Activated T-cell treated with anti-CD3 and anti-CD28 coated beads, Interleukin-2, amount 50 U/mL, for 1 hour (primary cell): ENCODE data around the gene PROP1.
"Not testable (repeated sequence)": the region's sequence is repeated elsewhere in the genome, so short reads cannot be mapped to it uniquely, and the experiment has no call there.

ENCODE experiments used
- DNase-seq: peaks from one replicate; pipeline ENCODE4 v3.0.0-alpha.2; 2020

PROP1 gene

DNA sequence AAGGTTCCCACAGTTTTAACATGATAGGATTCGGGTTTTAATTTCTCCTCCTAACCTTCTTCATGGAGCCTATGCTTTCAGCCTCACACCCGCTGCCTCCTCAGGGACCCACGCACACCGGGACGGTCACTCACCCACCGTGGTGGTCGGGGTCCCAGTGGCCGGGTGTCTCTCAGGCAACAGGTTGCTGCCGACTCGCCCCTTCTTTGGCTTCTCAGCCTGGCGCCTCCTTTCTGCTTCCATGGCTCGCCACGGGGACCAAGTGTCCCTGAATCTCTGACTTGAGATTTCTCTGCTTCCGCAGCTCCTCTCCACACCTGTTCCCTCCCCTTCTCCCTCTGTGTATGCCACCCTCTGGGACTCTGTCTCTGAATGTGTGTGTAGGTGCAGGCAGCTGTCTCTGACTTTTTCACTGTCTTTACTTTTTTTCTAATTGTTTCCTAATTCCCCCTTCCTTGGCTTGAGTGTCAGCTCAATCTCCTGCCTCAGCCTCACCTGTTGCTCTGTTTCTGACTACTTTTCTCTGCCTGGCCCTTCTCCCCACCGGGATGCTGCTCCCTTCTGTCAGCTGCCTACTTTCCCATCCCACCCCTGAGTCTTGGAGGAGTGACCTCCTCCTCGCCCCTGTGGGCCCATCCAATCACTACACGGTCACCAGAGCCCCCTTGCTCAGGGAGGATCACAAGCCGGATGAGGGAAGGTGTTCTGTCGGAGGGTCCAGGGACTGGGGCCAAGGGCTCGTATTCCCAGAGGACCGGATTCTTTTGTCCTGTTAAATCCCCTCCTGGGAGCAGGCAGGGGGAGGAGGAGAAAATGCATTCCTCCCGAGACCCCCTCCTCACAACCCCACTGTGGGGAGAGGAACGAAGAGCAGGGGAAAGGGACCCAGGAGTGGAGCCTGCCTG lies at the start of gene PROP1:
TSS of gene PROP1 (minus strand) at position 552 of the 905 bp plus-strand sequence. CDS start at position 243, 309 bp downstream.
- no peak for DNase-seq

- DNase-seq, result not testable (repeated sequence)
Measured at GRCh38 chr5:178019379-178020030, 23.5 kb upstream of the PROP1 start.

GRCh38 chr5:178012758-178013157 lies 16.7 kb upstream of the PROP1 start:
- DNase-seq, result not testable (repeated sequence)

DNA sequence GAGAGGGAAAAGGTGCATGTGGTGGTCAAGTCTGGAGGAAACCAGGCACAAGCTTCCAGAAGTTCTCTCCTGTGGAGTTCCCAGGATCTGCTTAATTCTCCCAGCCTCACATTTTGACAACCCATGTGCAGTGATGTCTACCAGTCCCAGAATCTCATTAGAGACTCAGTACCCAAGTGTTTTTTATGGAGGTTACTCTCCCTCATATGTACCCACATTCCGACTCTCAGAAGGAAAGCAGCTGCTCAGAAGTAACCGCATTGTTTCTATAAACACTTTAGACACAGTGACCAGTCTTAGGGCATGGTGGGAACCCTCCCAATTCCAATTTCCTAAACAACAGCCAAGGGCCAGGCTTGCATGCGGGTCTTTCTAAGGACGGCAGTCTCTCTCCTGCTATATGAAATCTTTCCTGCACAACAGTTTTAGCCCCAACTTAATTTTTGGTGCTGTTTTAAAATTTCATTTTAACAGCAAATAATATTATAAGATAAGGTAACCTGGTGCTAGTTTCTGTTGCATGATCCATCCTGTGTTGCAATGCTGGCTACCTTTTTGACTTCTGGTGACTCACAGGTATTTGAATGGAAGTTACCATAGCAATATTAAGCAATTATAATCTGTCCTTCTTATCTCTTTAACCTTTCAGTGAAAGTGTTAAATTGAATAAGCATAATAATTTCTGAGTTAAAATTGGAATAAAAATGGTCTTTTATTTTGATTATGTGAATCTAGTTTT lies 15.9 kb upstream of the PROP1 start:
- DNase-seq, result not testable (repeated sequence)

DNA sequence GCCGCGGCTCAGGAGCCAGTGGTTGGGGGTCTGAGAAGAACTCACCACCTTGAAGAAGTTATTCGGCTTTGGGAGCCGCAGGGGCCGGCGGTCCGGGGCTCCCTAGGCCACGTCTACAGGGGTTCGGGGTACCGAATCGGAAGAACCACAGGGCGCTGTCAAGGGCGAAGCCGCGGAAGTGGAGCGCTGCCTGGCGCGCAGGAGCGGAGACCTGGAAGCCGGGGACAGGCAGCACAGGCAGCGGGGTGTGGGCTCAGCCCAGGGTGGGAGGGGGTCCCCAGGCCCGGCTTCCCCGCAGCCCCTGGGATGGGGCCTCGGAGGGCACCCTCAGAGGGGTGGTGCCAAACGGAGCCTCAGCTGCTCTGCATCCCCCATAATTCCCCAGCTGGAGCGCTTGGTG lies 11.2 kb upstream of the PROP1 start:
- not testable (repeated sequence) for DNase-seq

DNA sequence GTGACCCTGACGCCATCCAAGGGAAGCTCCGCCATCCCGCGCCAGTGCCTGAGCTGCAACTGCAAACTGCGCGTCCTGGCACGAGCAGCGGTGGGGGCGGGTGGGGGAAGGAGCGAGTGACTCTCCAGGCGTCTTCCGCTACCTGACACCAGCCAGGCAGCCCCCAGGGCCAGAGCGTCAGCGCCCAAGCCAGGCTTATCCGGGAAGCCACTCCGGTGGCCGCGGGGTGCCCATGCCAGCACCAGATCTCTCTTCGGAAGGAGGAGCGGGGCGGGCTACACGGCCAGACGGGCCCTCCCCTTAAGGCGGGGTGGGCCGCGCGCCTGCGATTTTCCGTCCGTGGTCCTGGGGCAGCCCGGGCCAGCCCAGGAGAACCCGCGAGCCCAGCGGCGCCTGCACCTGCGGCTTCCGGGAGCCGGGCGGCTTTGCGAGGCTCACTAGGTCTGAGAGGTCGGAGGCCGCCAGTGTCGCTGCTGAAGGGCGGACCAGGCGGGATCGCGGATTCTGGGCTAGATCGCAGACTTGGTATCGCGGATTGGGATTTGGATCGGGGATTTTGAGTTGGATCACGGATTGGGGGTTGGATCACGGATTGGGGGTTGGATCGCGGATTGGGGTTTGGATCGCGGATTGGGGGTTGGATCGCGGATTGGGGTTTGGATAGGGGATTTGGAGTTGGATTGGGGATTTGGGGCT lies 10.6 kb upstream of the PROP1 start:
- peak; percentile 79 for DNase-seq

DNA sequence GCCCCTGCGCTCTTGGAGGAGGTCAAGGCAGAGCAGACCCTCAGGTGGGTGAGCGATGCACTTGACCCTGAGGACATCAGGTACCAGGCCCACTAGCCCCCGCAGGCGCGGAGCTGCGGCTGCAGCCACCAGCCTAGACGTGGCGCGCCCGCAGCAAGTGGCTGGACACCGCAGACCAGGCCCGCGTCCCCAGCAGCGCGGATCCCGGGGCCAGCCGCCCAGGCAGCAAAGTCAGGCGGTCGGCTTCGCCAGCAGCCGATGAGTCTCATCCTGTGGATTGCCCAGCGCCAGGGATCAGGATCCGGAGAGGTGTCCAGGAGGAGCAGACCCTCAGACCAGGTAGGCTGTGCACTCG lies 10.1 kb upstream of the PROP1 start:
- not testable (repeated sequence) for DNase-seq

DNA sequence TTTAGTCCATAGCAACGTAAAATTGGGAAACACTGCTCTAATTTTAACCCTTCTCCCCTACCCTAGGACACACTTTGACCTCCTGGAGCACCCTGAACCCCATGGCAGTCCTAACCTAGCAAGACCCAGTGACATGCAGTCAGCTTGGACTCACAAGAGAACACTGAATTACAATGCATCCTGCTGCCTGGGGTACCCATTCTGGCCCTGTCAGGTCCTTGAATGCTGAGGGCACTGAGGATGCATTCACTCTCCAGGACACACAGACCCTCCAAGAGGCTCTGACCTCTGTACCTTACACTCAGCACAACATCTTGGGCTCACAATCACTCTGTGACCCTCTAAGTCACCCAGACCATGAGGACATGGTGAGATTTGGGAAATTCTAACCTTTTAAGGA lies 1.8 kb upstream of the PROP1 start:
- DNase-seq, result no peak

GRCh38 chr5:177997319-177997670 lies 1.3 kb upstream of the PROP1 start:
- no peak for DNase-seq

- DNase-seq, result no peak
Measured at GRCh38 chr5:177996660-177997318, 747 bp upstream of the PROP1 start.

DNA sequence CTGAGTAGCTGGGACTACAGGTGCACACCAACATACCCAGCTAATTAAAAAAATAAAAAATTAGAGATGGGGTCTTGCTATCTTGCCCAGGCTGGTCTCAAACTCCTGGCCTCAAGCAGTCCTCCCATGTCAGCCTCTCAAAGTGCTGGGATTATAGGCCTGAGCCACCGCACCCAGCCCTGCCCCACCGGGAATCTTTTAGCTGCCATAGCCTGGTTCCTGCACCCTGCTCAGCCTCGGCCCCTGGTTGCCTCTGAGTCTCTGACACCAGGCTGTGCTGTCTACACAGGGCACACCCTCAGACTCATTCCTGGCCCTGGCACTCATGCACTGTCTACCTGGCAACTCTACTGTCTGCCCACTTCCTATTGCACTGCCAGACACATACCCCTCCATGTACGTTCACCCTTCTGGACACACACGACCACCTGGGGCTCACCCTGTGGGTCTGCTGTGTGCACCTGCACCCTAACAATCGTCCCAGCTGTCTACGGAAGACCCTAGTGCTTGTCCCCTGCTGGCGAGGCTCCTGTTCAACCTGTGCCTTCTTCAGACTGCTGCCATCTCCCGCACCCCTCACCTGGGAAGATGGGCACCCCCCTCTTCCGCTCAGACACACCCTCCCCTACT lies 1.4 kb downstream of the PROP1 start:
- no peak for DNase-seq

DNA sequence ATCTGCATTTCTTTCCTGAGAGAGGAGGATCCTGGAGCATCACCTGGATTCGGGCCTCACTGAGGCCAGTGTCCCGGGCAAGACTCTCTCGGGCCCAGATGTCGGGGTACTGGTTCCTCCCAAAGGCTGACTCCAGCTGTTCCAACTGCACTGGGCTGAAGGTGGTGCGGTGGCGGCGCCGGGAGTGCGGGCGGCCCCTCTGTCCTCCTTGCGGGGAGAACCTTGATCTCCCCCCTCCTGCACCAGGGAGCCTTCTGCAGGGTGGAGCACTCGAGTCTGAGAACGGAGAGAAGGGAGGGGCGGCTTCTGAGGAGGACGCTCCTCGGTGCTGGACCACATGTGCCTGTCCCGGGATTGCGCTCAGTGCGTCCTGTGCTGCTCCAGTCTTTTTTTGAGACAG lies 2.0 kb downstream of the PROP1 start:
- DNase-seq, result no peak

DNA sequence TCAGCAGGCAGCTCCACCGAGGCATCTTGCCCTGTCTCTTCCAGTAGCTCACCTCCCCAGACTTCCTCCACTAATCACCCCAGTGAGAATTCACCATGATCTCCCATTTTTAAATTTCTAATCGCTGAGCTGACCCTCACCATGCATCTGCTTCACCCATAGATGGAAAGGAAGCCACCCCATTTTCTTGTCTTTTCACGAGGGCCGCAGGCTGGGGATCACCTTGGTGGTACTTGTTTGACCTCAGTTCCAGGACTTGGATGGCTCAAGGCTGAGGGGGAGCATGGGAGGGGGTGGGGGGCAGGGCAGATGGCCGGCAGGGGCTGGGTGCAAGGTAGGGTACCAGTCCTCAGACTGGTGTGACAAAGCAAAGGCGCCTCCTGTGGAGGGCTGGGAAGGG lies 3.6 kb downstream of the PROP1 start:
- no peak for DNase-seq

DNA sequence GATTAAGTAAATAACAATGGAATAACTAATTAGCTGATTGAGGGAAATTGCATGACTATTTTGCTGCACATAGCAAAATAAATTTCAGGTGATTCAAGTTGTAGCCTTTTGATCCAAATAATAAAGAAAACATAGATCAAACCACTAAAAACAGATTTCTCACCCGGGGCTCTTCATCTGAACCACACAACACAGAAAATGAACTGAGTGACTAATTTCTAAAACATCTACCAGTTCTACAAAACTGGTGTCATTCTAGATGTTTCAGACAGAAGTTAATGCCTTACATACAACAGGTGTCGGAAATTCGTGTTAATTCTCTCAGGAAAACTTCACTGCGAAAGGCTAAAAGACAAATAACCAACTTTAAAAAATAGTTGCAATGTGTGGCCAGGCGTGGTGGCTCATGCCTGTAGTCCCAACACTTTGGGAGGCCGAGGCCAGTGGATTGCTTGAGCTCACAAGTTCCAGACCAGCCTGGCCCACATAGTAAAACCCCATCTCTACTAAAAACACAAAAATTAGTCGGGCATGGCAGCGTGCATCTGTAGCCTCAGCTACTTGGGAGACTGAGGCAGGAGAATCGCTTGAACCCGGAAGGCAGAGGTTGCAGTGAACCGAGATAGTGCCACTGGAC lies 6.9 kb downstream of the PROP1 start:
- no peak for DNase-seq

- DNase-seq, result no peak
Measured at GRCh38 chr5:177987326-177987725, 8.7 kb downstream of the PROP1 start.

DNA sequence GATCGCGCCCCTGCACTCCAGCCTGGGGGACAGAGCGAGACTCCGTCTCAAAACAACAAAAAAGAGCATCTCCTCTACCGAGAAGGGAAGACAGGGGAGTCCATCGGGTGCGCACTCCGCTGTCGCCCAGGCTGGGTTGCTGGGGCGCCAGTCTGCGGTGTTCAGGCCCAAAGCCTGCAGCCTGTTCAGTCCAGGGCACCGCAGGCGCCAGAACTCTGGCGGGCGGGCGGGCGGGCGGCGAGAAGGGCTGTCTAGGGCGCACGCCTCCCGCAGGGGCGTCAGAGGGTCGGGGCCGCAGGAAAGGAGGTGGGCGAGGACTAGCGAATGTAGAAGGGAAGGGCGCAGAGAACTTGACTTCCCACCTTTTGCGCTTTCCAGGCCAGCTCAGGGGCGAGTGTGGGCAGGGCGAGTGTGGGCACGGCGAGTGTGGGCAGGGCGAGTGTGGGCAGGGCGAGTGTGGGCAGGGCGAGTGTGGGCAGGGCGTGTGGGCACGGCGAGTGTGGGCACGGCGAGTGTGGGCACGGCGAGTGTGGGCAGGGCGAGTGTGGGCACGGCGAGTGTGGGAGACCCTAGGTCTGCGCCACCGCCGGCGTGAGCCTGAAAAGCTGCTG lies 10.5 kb downstream of the PROP1 start:
- no peak for DNase-seq

DNA sequence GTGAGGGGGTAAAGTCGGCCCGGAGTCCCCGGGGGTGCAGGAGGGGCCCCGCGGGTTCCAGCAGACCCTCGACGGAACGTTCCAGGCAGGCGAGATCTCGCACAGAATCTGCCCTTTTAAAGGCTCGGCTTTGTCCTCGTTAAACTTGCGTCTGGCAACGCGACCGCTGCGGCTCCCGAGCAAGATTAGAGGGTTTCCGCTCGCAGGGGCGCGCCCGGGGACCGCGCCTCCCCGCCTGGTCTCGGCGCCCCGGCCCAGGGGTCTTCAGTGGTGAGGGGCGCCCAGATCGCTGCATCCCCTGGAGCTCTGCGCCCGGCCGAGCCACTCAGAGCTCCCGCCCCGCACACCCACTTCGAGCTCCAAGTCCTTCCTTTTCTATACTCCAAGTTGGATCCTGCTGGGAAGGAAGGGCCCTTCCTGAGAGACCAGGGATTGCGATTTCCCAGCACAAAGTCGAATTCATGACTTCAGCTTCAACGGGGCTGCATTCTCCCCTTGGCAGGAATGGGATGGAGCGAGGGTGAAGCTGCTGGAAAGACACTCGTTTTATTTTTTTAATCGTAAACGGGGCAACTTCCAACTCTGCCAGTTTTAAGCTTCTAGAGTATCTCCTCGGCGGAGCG lies 11.3 kb downstream of the PROP1 start:
- no peak for DNase-seq

DNA sequence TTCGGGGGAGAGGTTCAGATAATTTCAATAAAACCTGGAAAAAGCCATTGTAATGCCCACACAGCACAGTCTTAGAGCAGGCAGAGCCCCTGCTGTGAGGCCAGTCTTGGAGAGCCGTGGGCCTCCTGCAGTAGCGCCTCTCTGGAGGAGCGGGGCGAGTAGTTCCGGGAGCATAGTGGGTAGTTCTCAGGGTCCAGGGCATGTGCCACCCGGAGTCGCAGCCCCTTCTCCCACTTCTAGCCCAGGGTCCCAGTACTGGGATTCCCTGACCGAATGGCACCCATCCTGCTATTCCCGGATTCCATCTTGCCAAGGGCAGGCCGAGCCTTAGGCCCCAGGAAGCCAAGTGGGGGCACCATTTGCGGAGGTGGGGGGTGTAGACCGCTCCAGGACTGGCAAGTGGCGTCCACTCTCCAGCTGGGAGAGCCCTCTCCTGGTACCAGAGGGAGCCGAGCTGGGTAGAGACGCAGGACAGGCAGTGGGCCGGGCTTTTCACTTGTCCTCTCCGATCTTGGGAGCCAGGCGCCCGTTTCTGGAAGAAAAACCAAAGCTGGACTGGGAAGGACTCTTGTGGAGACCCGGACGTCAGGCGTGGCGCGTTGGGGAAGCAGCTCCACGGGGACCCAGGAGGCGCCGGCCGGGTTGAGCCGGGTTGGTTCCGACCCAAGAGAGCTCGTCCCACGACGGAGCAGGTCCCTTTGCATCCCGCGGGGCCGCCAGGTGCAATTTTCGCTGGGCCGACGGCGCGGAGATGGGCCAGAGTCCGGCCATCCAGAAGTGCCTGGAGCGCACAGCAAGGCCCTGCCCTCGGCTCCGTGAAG lies 12.1 kb downstream of the PROP1 start:
- DNase-seq, result no peak

GRCh38 chr5:177982956-177983355 lies 13.1 kb downstream of the PROP1 start:
- DNase-seq, result no peak
